ENCODE results near the gene CYP1A2. TPM values are rescaled to one million over a fixed set of nuclear protein-coding genes. Genes with fewer than 3 reads are reported as not detected.

The CYP1A2 gene
- polyA plus RNA-seq, 3 donors: not detected

- no peak for DNase-seq
- peaks cover 37 to 70% of the 10 kb centered on the region in 2 donors for H3K36me3 ChIP-seq (replicated peaks in 1 of 2; ENCODE audit: control insufficient read depth in 1 of 2, insufficient read depth in 2 of 2, low read length in 2 of 2)
- 84% methylated on average over 2 of the region's 9 CpGs for WGBS (ENCODE audit: insufficient coverage)
- peak overlapping the region in 6 of 7 donors; percentile 65 to 87 (median 82) for H3K27ac Mint-ChIP-seq
- peaks cover 99% of the 10 kb centered on the region for H3K79me2 ChIP-seq (ENCODE audit: insufficient read depth, low read length)
- H3K4me1 ChIP-seq (ENCODE audit: control insufficient read depth in 1 of 2, insufficient read depth in 2 of 2, low read length in 2 of 2): peaks cover 68 to 88% of the 10 kb centered on the region in 2 donors
- H3K9ac ChIP-seq (ENCODE audit: insufficient read depth, low read length, poor library complexity, severe bottlenecking): no peak overlapping the region
- H3K4me3 Mint-ChIP-seq: no peak overlapping the region
- H3K9me3 Mint-ChIP-seq: no peaks in the 10 kb centered on the region
- no peak overlapping the region for H3K4me3 ChIP-seq (replicated peaks in 1 of 3; ENCODE audit: low read depth in 2 of 3, low read length in 3 of 3)
- no peak overlapping the region for H3K4me2 ChIP-seq (replicated peaks; ENCODE audit: extremely low read depth, low read length, poor library complexity, severe bottlenecking)
- intact Hi-C loops (cut with micrococcal nuclease): no loop called here
- TF ChIP-seq CTCF (IDR thresholded peaks at IDR 0.05): no peak
- H3K4me1 Mint-ChIP-seq: peaks cover 77% of the 10 kb centered on the region
- peaks cover 55 to 76% of the 10 kb centered on the region in 2 donors for H3K36me3 Mint-ChIP-seq
- H3K9me3 ChIP-seq (replicated peaks in 1 of 2; ENCODE audit: control insufficient read depth in 1 of 2, insufficient read depth in 1 of 2, low read length in 2 of 2): no peaks in the 10 kb centered on the region
- H4K20me1 ChIP-seq (ENCODE audit: insufficient read depth, low read length): peaks cover 81% of the 10 kb centered on the region
- peak overlapping the region; percentile 10 to 97 for H3K27ac ChIP-seq (ENCODE audit: low read depth in 1 of 2, low read length in 2 of 2)
- no peaks in the 10 kb centered on the region for H3K27me3 ChIP-seq (ENCODE audit: control insufficient read depth in 2 of 2, insufficient read depth in 2 of 2, low read length in 2 of 2)
- H2AFZ ChIP-seq (ENCODE audit: insufficient read depth, low read depth, low read length, poor library complexity, severe bottlenecking): no peak overlapping the region
- peaks cover 0 to 1% (median 0%) of the 10 kb centered on the region in 3 donors for H3K27me3 Mint-ChIP-seq (ENCODE audit: low read depth in 3 of 3)
Measured at GRCh38 chr15:74794970-74795349, 46.3 kb downstream of the CYP1A2 start.

GRCh38 chr15:74795966-74796625 is 47.5 kb downstream of the CYP1A2 start:
- H3K9me3 ChIP-seq (replicated peaks in 1 of 2; ENCODE audit: control insufficient read depth in 1 of 2, insufficient read depth in 1 of 2, low read length in 2 of 2): no peaks in the 10 kb centered on the region
- no peak overlapping the region for H3K4me3 ChIP-seq (replicated peaks in 1 of 3; ENCODE audit: low read depth in 2 of 3, low read length in 3 of 3)
- H3K9me3 Mint-ChIP-seq: no peaks in the 10 kb centered on the region
- H3K79me2 ChIP-seq (ENCODE audit: insufficient read depth, low read length): peaks cover 97% of the 10 kb centered on the region
- no peak overlapping the region for H2AFZ ChIP-seq (ENCODE audit: insufficient read depth, low read depth, low read length, poor library complexity, severe bottlenecking)
- no peaks in the 10 kb centered on the region for H3K27me3 ChIP-seq (ENCODE audit: control insufficient read depth in 2 of 2, insufficient read depth in 2 of 2, low read length in 2 of 2)
- intact Hi-C loops (cut with micrococcal nuclease): no loop called here
- peaks cover 46 to 79% of the 10 kb centered on the region in 2 donors for H3K36me3 ChIP-seq (replicated peaks in 1 of 2; ENCODE audit: control insufficient read depth in 1 of 2, insufficient read depth in 2 of 2, low read length in 2 of 2)
- H3K27me3 Mint-ChIP-seq (ENCODE audit: low read depth in 3 of 3): peaks cover 0 to 1% (median 0%) of the 10 kb centered on the region in 3 donors
- TF ChIP-seq CTCF (IDR thresholded peaks at IDR 0.05): no peak
- peak overlapping the region; percentile 38 to 89 (median 79) for H3K27ac Mint-ChIP-seq
- no peak overlapping the region for H3K9ac ChIP-seq (ENCODE audit: insufficient read depth, low read length, poor library complexity, severe bottlenecking)
- H3K4me2 ChIP-seq (replicated peaks; ENCODE audit: extremely low read depth, low read length, poor library complexity, severe bottlenecking): no peak overlapping the region
- H3K27ac ChIP-seq (ENCODE audit: low read depth in 1 of 2, low read length in 2 of 2): peak overlapping the region; percentile 20 to 93
- peaks cover 77% of the 10 kb centered on the region for H3K4me1 Mint-ChIP-seq
- 89% methylated on average over 8 of the region's 14 CpGs for WGBS (ENCODE audit: insufficient coverage)
- no peak for DNase-seq
- H3K4me1 ChIP-seq (ENCODE audit: control insufficient read depth in 1 of 2, insufficient read depth in 2 of 2, low read length in 2 of 2): peaks cover 67 to 88% of the 10 kb centered on the region in 2 donors
- H3K36me3 Mint-ChIP-seq: peaks cover 60 to 84% of the 10 kb centered on the region in 2 donors
- peaks cover 92% of the 10 kb centered on the region for H4K20me1 ChIP-seq (ENCODE audit: insufficient read depth, low read length)
- H3K4me3 Mint-ChIP-seq: peak overlapping the region in 1 of 2 donors; percentile 42

Data from CD14-positive monocyte (primary cell).